Measurements from ENCODE around the gene SFR1.

The SFR1 gene

DNA sequence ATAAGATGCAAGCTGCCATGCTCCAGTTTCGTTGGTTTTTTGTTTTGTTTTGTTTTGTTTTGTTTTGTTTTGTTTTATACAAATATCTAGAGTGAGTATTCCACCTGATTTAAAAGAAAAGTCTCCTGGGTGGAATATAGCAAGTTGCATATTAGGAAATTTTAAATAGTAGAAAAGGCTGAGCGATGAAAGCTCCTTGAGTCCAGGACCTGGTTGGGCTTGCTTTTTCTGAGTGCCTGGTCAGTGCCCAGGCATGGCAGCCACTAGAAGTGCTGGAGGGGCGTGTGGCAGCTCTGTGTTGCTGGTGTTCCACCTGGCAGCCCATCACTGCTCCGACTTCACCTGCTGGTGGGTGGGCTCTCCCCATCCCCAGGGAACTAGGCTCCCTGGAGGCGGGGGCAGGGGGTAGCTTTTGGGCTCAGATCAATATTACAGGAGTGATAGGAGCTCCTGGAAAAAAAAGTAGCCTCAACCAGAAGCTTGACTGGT is 44.3 kb upstream of the SFR1 start:
- TF ChIP-seq, protein P1, sequence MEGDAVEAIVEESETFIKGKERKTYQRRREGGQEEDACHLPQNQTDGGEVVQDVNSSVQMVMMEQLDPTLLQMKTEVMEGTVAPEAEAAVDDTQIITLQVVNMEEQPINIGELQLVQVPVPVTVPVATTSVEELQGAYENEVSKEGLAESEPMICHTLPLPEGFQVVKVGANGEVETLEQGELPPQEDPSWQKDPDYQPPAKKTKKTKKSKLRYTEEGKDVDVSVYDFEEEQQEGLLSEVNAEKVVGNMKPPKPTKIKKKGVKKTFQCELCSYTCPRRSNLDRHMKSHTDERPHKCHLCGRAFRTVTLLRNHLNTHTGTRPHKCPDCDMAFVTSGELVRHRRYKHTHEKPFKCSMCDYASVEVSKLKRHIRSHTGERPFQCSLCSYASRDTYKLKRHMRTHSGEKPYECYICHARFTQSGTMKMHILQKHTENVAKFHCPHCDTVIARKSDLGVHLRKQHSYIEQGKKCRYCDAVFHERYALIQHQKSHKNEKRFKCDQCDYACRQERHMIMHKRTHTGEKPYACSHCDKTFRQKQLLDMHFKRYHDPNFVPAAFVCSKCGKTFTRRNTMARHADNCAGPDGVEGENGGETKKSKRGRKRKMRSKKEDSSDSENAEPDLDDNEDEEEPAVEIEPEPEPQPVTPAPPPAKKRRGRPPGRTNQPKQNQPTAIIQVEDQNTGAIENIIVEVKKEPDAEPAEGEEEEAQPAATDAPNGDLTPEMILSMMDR (IDR thresholded peaks at IDR 0.05) = no peak
- H3K27ac ChIP-seq = no peak overlapping the region
- H3K4me1 ChIP-seq (ENCODE audit: control insufficient read depth in 1 of 2, insufficient read depth in 1 of 2, low read depth in 1 of 2, low read length in 1 of 2) = no peaks in the 10 kb centered on the region
- no peak overlapping the region for H3K4me3 ChIP-seq (ENCODE audit: low read depth in 1 of 2, low read length in 1 of 2)
- no peaks in the 10 kb centered on the region for H3K27me3 ChIP-seq
- no peaks in the 10 kb centered on the region for H3K9me3 ChIP-seq
- H3K36me3 ChIP-seq = no peaks in the 10 kb centered on the region

GRCh38 chr10:104080762-104081161 is 41.2 kb upstream of the SFR1 start:
- Histone ChIP-seq H3K36me3 (no peaks in the 10 kb centered on the region), H3K9me3 (no peaks in the 10 kb centered on the region), H3K27me3 (no peaks in the 10 kb centered on the region), H3K4me3 (ENCODE audit: low read depth in 1 of 2, low read length in 1 of 2) (no peak overlapping the region), H3K4me1 (ENCODE audit: control insufficient read depth in 1 of 2, insufficient read depth in 1 of 2, low read depth in 1 of 2, low read length in 1 of 2) (no peaks in the 10 kb centered on the region), H3K27ac (no peak overlapping the region)
- TF ChIP-seq, protein P1 (IDR thresholded peaks at IDR 0.05) = no peak

DNA sequence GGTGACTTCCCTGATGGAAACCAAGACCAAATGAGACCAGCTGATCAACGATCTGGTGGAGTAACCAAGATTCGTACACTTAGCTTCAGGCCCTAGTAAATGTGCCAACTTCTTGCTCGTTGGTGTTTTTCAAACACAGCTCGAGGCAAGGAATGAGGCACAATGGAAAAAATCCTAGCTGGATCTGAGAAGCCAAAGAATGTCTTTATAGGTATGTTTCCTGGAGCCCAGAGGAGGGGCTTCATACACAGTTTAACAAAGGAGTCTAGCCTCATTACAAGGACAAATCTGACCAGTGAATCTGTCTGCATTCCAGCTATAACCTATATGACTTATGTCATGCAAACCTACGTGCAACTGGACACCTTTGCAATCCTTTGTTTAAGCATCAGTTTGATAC is 40.0 kb upstream of the SFR1 start:
- H3K4me3 ChIP-seq (ENCODE audit: low read depth in 1 of 2, low read length in 1 of 2) = no peak overlapping the region
- no peaks in the 10 kb centered on the region for H3K9me3 ChIP-seq
- H3K4me1 ChIP-seq (ENCODE audit: control insufficient read depth in 1 of 2, insufficient read depth in 1 of 2, low read depth in 1 of 2, low read length in 1 of 2) = no peaks in the 10 kb centered on the region
- TF ChIP-seq, protein P1 (IDR thresholded peaks at IDR 0.05) = no peak
- H3K27ac ChIP-seq = no peak overlapping the region
- H3K27me3 ChIP-seq = no peaks in the 10 kb centered on the region
- no peaks in the 10 kb centered on the region for H3K36me3 ChIP-seq

- H3K36me3 ChIP-seq = no peaks in the 10 kb centered on the region
- H3K4me3 ChIP-seq (ENCODE audit: low read depth in 1 of 2, low read length in 1 of 2) = no peak overlapping the region
- TF ChIP-seq, protein P1 (IDR thresholded peaks at IDR 0.05) = no peak
- H3K27me3 ChIP-seq = no peaks in the 10 kb centered on the region
- H3K27ac ChIP-seq = no peak overlapping the region
- no peaks in the 10 kb centered on the region for H3K9me3 ChIP-seq
- no peaks in the 10 kb centered on the region for H3K4me1 ChIP-seq (ENCODE audit: control insufficient read depth in 1 of 2, insufficient read depth in 1 of 2, low read depth in 1 of 2, low read length in 1 of 2)
These were observed 37.4 kb upstream of the SFR1 start for GRCh38 chr10:104084482-104085142.

- TF ChIP-seq, protein P1 (IDR thresholded peaks at IDR 0.05) = no peak
These were observed 36.1 kb upstream of the SFR1 start, which contains the start of gene COL17A1 for GRCh38 chr10:104085801-104086400. Gene COL17A1, minus strand, starts transcription at chr10:104085880. Its CDS starts 5,207 bp downstream, at chr10:104080673.

More at GRCh38 chr10:104085801-104086400, 36.1 kb upstream of the SFR1 start, which contains the start of gene COL17A1:
- Histone ChIP-seq H3K9me3 (no peaks in the 10 kb centered on the region), H3K27me3 (no peaks in the 10 kb centered on the region), H3K27ac (no peak within 1 kb of the TSS), H3K4me1 (ENCODE audit: control insufficient read depth in 1 of 2, insufficient read depth in 1 of 2, low read depth in 1 of 2, low read length in 1 of 2) (no peaks in the 10 kb centered on the region), H3K4me3 (ENCODE audit: low read depth in 1 of 2, low read length in 1 of 2) (no peak within 1 kb of the TSS), H3K36me3 (no peaks in the 10 kb centered on the region)
